Activated naive CD8-positive, alpha-beta T cell treated with anti-CD3 and anti-CD28 coated beads, Interleukin-2, amount 50 U/mL, for 24 hours (primary cell): ENCODE data around the gene PIMREG.
"Not testable (repeated sequence)": the region's sequence is repeated elsewhere in the genome, so short reads cannot be mapped to it uniquely, and the experiment has no call there.

Experiments used
- ATAC-seq: fragments of 150-1000 bp; cut with Tn5 transposase; one replicate; pipeline ENCODE4 v1.10.0; 2021
- DNase-seq: peaks from one replicate; pipeline ENCODE4 v3.0.0; 2021
- H3K27ac Mint-ChIP-seq: one replicate; pipeline ENCODE4 v1.8.0; 2021; ENCODE audit warnings: mild to moderate bottlenecking, mixed read lengths
- H3K27me3 Mint-ChIP-seq: one replicate; pipeline ENCODE4 v1.8.0; 2021; ENCODE audit warnings: mixed read lengths
- H3K36me3 Mint-ChIP-seq: one replicate; pipeline ENCODE4 v1.8.0; 2021; ENCODE audit warnings: low read depth, mixed read lengths
- H3K4me1 Mint-ChIP-seq: one replicate; pipeline ENCODE4 v1.8.0; 2021; ENCODE audit warnings: mixed read lengths
- H3K4me3 Mint-ChIP-seq: one replicate; pipeline ENCODE4 v1.8.0; 2021; ENCODE audit warnings: mild to moderate bottlenecking, moderate library complexity, mixed read lengths
- H3K9me3 Mint-ChIP-seq: one replicate; pipeline ENCODE4 v1.8.0; 2021; ENCODE audit warnings: mixed read lengths

Gene PIMREG

GRCh38 chr17:6474906-6475305, 30.7 kb downstream of the PIMREG start:
- no peak overlapping the region for H3K4me3 Mint-ChIP-seq
- H3K27ac Mint-ChIP-seq = no peak overlapping the region
- no peaks in the 10 kb centered on the region for H3K36me3 Mint-ChIP-seq
- ATAC-seq (no peak), DNase-seq (no peak)
- H3K4me1 Mint-ChIP-seq = no peaks in the 10 kb centered on the region
- H3K27me3 Mint-ChIP-seq = peaks cover 2% of the 10 kb centered on the region
- no peaks in the 10 kb centered on the region for H3K9me3 Mint-ChIP-seq

- DNase-seq (no peak), ATAC-seq (no peak)
- no peaks in the 10 kb centered on the region for H3K9me3 Mint-ChIP-seq
- H3K27me3 Mint-ChIP-seq = peaks cover 2% of the 10 kb centered on the region
- no peaks in the 10 kb centered on the region for H3K4me1 Mint-ChIP-seq
- H3K36me3 Mint-ChIP-seq = no peaks in the 10 kb centered on the region
- no peak overlapping the region for H3K4me3 Mint-ChIP-seq
- no peak overlapping the region for H3K27ac Mint-ChIP-seq
Observed at GRCh38 chr17:6475411-6475810, 31.2 kb downstream of the PIMREG start.

DNA sequence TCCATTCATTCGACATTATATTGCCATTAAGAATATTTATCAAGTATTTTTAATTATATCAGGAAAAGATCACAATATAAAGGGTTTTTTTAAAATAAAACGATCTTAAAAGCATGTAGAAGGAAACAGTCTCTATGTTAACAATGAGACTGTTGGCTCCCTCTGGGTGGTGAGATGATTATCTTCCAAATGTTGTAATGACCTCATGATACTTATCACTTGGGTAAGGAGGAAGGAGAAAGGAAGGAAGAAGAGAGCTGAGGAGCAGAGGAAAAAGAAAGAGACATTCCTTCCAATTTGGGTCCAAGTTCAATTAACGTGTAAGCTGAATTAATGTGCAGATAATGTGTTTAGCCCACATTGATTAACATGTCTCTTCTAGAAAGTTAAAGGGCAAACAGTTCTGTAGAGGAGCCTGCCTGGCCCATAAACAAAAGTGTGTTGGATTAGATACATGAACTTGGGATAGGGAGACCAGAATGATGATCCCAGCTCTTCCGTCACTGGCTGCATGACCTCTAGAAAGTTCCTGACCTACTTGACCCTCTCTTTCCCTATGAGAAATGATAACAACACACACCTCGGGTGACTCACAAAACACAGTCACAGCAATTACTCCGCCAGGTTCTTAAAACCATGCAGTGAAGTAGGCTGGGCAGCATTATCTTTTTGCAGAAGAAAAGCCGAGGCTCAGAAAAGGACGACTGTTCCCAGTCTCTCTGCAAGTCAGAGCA, 32.0 kb downstream of the PIMREG start:
- Mint-ChIP-seq H3K4me1 (no peaks in the 10 kb centered on the region), H3K9me3 (no peaks in the 10 kb centered on the region), H3K4me3 (no peak overlapping the region), H3K36me3 (no peaks in the 10 kb centered on the region), H3K27me3 (peaks cover 2% of the 10 kb centered on the region), H3K27ac (no peak overlapping the region)
- ATAC-seq (no peak), DNase-seq (no peak)

GRCh38 chr17:6476810-6477179, 32.5 kb downstream of the PIMREG start:
- H3K27ac Mint-ChIP-seq = no peak overlapping the region
- H3K4me3 Mint-ChIP-seq = no peak overlapping the region
- no peaks in the 10 kb centered on the region for H3K4me1 Mint-ChIP-seq
- H3K36me3 Mint-ChIP-seq = no peaks in the 10 kb centered on the region
- no peaks in the 10 kb centered on the region for H3K9me3 Mint-ChIP-seq
- peaks cover 2% of the 10 kb centered on the region for H3K27me3 Mint-ChIP-seq
- ATAC-seq = no peak
- no peak for DNase-seq

- no peak for DNase-seq
- no peaks in the 10 kb centered on the region for H3K4me1 Mint-ChIP-seq
- no peak for ATAC-seq
Observed at GRCh38 chr17:6477831-6478383, 33.7 kb downstream of the PIMREG start.

DNA sequence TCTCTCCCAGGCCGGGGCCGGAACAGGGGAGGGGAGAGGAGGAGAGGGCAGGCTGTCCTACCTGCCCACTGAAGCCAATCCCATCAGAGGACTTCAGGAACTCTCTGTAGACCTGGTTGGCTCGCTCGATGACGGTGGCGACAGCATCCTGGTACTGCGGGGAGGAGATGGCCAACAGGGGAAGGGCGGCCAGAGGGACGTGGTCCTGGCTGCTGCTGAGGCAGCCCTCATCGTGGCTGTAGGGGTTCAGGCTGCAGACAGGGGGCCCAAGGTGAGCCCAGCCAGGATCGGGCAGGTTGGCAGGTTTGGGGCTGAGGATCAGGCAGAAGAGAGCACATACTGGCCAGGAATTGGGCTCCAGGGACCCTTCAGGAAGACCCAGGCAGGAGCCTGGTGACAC, 34.2 kb downstream of the PIMREG start:
- H3K27ac Mint-ChIP-seq = no peak overlapping the region
- no peaks in the 10 kb centered on the region for H3K4me1 Mint-ChIP-seq
- DNase-seq (no peak), ATAC-seq (no peak)
- H3K27me3 Mint-ChIP-seq = no peaks in the 10 kb centered on the region
- no peak overlapping the region for H3K4me3 Mint-ChIP-seq
- no peaks in the 10 kb centered on the region for H3K9me3 Mint-ChIP-seq
- no peaks in the 10 kb centered on the region for H3K36me3 Mint-ChIP-seq

More at GRCh38 chr17:6477831-6478383, 33.7 kb downstream of the PIMREG start:
- H3K27me3 Mint-ChIP-seq = peaks cover 2% of the 10 kb centered on the region
- no peaks in the 10 kb centered on the region for H3K9me3 Mint-ChIP-seq
- no peak overlapping the region for H3K4me3 Mint-ChIP-seq
- no peak overlapping the region for H3K27ac Mint-ChIP-seq
- no peaks in the 10 kb centered on the region for H3K36me3 Mint-ChIP-seq

GRCh38 chr17:6479622-6480302, 35.5 kb downstream of the PIMREG start:
- ATAC-seq = no peak
- no peaks in the 10 kb centered on the region for H3K36me3 Mint-ChIP-seq

DNA sequence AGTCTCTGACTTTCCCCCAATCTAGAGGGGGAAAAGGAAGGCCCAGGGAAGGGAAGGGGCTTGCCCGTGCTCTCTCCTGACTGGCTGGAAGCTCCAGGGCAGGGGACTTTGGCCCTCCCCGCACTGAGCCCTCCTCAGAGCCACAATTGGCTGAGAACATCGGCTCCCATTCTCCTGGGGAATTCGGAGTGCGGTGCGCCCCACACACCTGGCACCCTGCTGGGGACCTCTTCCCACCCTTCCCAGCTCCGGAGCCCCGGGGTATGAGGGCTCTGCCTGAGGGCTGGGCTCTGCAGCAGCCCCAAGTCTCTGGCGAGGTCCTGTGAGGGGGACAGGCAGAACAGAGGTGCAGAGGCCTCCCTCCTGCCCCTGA, 36.0 kb downstream of the PIMREG start:
- no peaks in the 10 kb centered on the region for H3K4me1 Mint-ChIP-seq
- no peak overlapping the region for H3K27ac Mint-ChIP-seq
- no peak for ATAC-seq
- H3K4me3 Mint-ChIP-seq = no peak overlapping the region
- H3K9me3 Mint-ChIP-seq = no peaks in the 10 kb centered on the region
- peaks cover 2% of the 10 kb centered on the region for H3K27me3 Mint-ChIP-seq
- H3K36me3 Mint-ChIP-seq = no peaks in the 10 kb centered on the region
- no peak for DNase-seq

More at GRCh38 chr17:6479622-6480302, 35.5 kb downstream of the PIMREG start:
- no peak for DNase-seq
- H3K9me3 Mint-ChIP-seq = no peaks in the 10 kb centered on the region
- no peak overlapping the region for H3K4me3 Mint-ChIP-seq
- H3K27ac Mint-ChIP-seq = no peak overlapping the region
- no peaks in the 10 kb centered on the region for H3K27me3 Mint-ChIP-seq
- H3K4me1 Mint-ChIP-seq = no peaks in the 10 kb centered on the region

DNA sequence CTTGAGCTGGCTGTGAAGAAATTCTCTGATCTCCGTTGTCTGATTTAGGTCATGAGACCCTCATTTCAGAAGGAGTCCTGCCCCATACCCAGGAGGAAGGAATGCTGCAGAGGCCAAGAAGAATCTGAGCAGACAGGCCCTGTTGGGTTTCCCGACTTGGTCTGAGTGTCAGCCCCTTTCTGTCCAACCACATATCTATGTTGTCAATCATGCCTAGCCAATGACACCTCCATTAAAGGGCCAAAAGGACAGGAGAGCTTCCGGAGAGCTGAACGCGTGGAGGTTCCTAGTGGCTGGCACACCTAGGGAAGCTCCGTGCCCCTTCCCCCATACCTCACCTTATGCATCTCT, 37.8 kb downstream of the PIMREG start:
- ATAC-seq (no peak), DNase-seq (no peak)
- Mint-ChIP-seq H3K27ac (no peak overlapping the region), H3K36me3 (no peaks in the 10 kb centered on the region), H3K4me1 (no peaks in the 10 kb centered on the region), H3K4me3 (no peak overlapping the region), H3K27me3 (peaks cover 2% of the 10 kb centered on the region), H3K9me3 (no peaks in the 10 kb centered on the region)

GRCh38 chr17:6482796-6483195, 38.5 kb downstream of the PIMREG start:
- H3K9me3 Mint-ChIP-seq, H3K4me3 Mint-ChIP-seq, H3K27ac Mint-ChIP-seq, DNase-seq, ATAC-seq, H3K27me3 Mint-ChIP-seq, H3K4me1 Mint-ChIP-seq, H3K36me3 Mint-ChIP-seq: not testable (repeated sequence)

- ATAC-seq (no peak), DNase-seq (no peak)
- Mint-ChIP-seq H3K9me3 (no peaks in the 10 kb centered on the region), H3K27ac (no peak overlapping the region), H3K4me1 (no peaks in the 10 kb centered on the region), H3K4me3 (no peak overlapping the region), H3K27me3 (peaks cover 2% of the 10 kb centered on the region), H3K36me3 (no peaks in the 10 kb centered on the region)
Observed at GRCh38 chr17:6483507-6483906, 39.3 kb downstream of the PIMREG start.

GRCh38 chr17:6485646-6486412, 41.6 kb downstream of the PIMREG start:
- H3K4me1 Mint-ChIP-seq = no peaks in the 10 kb centered on the region
- no peak for DNase-seq
- H3K27me3 Mint-ChIP-seq = peaks cover 4% of the 10 kb centered on the region
- no peaks in the 10 kb centered on the region for H3K9me3 Mint-ChIP-seq
- H3K36me3 Mint-ChIP-seq = no peaks in the 10 kb centered on the region
- H3K4me3 Mint-ChIP-seq = no peak overlapping the region
- no peak overlapping the region for H3K27ac Mint-ChIP-seq
- no peak for ATAC-seq

DNA sequence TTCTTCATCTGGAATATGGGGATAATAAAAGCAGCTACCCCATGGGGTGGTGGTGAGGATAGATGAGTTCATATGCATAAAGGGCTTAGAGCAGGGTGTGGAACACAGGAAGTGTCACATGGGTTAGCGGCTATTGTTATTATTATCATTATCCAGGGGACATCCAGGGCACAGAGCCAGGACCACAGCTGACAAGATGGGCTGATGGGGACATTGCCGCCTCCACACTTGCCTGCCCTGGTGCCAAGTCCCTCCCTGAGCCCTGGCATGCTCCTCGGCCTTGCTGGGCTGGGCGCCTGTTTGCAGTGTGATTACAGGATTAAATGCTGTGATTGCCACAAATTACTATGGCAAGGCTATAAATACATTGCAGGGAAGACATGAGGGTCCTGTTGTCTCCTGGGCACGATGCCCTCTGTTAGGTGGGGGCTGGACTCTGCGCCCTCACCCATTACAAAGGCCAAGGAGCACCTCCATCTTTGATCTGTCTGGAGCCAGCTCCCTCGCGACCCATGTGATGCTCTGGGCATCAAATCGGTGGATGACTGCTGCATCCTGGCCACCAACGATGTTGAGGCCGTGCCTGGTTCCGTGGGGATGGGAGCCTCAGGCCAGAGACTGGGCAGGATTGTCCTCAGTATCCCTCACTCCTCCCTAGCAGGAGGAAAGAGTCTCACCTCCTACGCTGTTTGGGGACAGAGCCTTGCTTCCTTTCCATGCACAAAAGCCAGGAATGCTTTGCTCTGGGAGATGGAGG, 43.2 kb downstream of the PIMREG start:
- Mint-ChIP-seq H3K4me1 (no peaks in the 10 kb centered on the region), H3K27ac (no peak overlapping the region), H3K36me3 (no peaks in the 10 kb centered on the region), H3K4me3 (no peak overlapping the region), H3K9me3 (no peaks in the 10 kb centered on the region), H3K27me3 (peaks cover 4% of the 10 kb centered on the region)
- ATAC-seq = no peak
- DNase-seq = no peak

GRCh38 chr17:6488008-6488539, 43.8 kb downstream of the PIMREG start:
- no peak overlapping the region for H3K4me3 Mint-ChIP-seq
- DNase-seq = no peak
- H3K4me1 Mint-ChIP-seq = no peaks in the 10 kb centered on the region
- no peak overlapping the region for H3K27ac Mint-ChIP-seq
- no peaks in the 10 kb centered on the region for H3K36me3 Mint-ChIP-seq
- H3K9me3 Mint-ChIP-seq = no peaks in the 10 kb centered on the region
- ATAC-seq = no peak
- peaks cover 5% of the 10 kb centered on the region for H3K27me3 Mint-ChIP-seq
